Activated naive CD4-positive, alpha-beta T cell treated with anti-CD3 and anti-CD28 coated beads for 36 hours (primary cell): Measurements from ENCODE around the gene SNX1. TPM values are rescaled to one million over a fixed set of nuclear protein-coding genes. Genes with fewer than 3 reads are reported as not detected.

Source experiments
- CTCF ChIA-PET: fragments of 350-600 bp; sonication (Branson Sonifier 250); formaldehyde crosslinking; loops from one replicate; lab custom pipeline; 2021; ENCODE audit warnings: antibody characterized with exemption; lab: Charles Lee
- DNase-seq: peaks from one replicate; pipeline ENCODE4 v3.0.0-alpha.2; 2020
- H3K27ac Mint-ChIP-seq: one replicate; pipeline ENCODE4 v1.8.0; 2021; ENCODE audit warnings: mild to moderate bottlenecking, mixed read lengths
- H3K27me3 Mint-ChIP-seq: one replicate; pipeline ENCODE4 v1.8.0; 2021; ENCODE audit warnings: low read depth, mixed read lengths
- H3K36me3 Mint-ChIP-seq: one replicate; pipeline ENCODE4 v1.8.0; 2021; ENCODE audit warnings: low read depth, mixed read lengths
- H3K4me1 Mint-ChIP-seq: one replicate; pipeline ENCODE4 v1.8.0; 2021; ENCODE audit warnings: low read depth, mixed read lengths
- H3K4me3 Mint-ChIP-seq: one replicate; pipeline ENCODE4 v1.8.0; 2021; ENCODE audit warnings: mild to moderate bottlenecking, moderate library complexity, mixed read lengths
- H3K9me3 Mint-ChIP-seq: one replicate; pipeline ENCODE4 v1.8.0; 2021; ENCODE audit warnings: mixed read lengths
- intact Hi-C: fragments of 100-400 bp; cut with micrococcal nuclease; formaldehyde crosslinking; loops from one replicate; pipeline ENCODE4 v1.15.1; 2023
- total RNA-seq, 2 experiments: library from RNA; stranded (reverse); gene quantifications; one replicate each; pipeline ENCODE4 v1.2.3, GENCODE V29; 2021

SNX1 gene
- total RNA-seq, 2 experiments from 2014 or later, result 80.7 to 84.2 TPM

- intact Hi-C loops, result loop anchor here (5.0 to 10.0 kb wide), 2 partner anchors 264 to 802 kb away; partner anchors contain the start of gene CSNK1G1
- DNase-seq, result no peak
- peaks cover 27% of the 10 kb centered on the region for H3K36me3 Mint-ChIP-seq
- no peaks in the 10 kb centered on the region for H3K9me3 Mint-ChIP-seq
- no peak overlapping the region for H3K4me3 Mint-ChIP-seq
- no peak overlapping the region for H3K27ac Mint-ChIP-seq
- CTCF ChIA-PET, result interaction anchor here (1.4 kb wide), 1 partner anchor 23 kb away, joined by 3 read pairs; no protein-coding TSS in a partner anchor
- peaks cover 40% of the 10 kb centered on the region for H3K4me1 Mint-ChIP-seq
- H3K27me3 Mint-ChIP-seq, result no peaks in the 10 kb centered on the region
Observed at GRCh38 chr15:64090527-64090926, 5.3 kb upstream of the SNX1 start.

- intact Hi-C loops, result loop anchor here (5.0 to 10.0 kb wide), 2 partner anchors 263 to 800 kb away; partner anchors contain the start of gene CSNK1G1
- no peaks in the 10 kb centered on the region for H3K27me3 Mint-ChIP-seq
- peak overlapping the region; percentile 97 for H3K27ac Mint-ChIP-seq
- H3K4me3 Mint-ChIP-seq, result peak overlapping the region; percentile 98
- H3K4me1 Mint-ChIP-seq, result peaks cover 50% of the 10 kb centered on the region
- peaks cover 24% of the 10 kb centered on the region for H3K36me3 Mint-ChIP-seq
- no peaks in the 10 kb centered on the region for H3K9me3 Mint-ChIP-seq
- CTCF ChIA-PET, result interaction anchor here (0.9 to 2.5 kb wide), 3 partner anchors 20 to 492 kb away, joined by 3 to 10 read pairs (median 3); no protein-coding TSS in a partner anchor
- DNase-seq, result no peak
Observed at GRCh38 chr15:64092075-64092820, 3.5 kb upstream of the SNX1 start.

GRCh38 chr15:64092864-64093626 lies 2.7 kb upstream of the SNX1 start:
- peak; percentile 67 for DNase-seq
- H3K27ac Mint-ChIP-seq, result peak overlapping the region; percentile 97
- intact Hi-C loops, result loop anchor here (1.0 to 10.0 kb wide), 5 partner anchors 60 to 901 kb away; partner anchors contain the start of genes CSNK1G1 and PCLAF
- H3K27me3 Mint-ChIP-seq, result no peaks in the 10 kb centered on the region
- CTCF ChIA-PET, result interaction anchor here (0.6 to 2.5 kb wide), 7 partner anchors 21 to 493 kb away, joined by 3 to 10 read pairs (median 3); no protein-coding TSS in a partner anchor
- H3K36me3 Mint-ChIP-seq, result peaks cover 16% of the 10 kb centered on the region
- peaks cover 58% of the 10 kb centered on the region for H3K4me1 Mint-ChIP-seq
- peak overlapping the region; percentile 98 for H3K4me3 Mint-ChIP-seq
- no peaks in the 10 kb centered on the region for H3K9me3 Mint-ChIP-seq

GRCh38 chr15:64093627-64094417 lies 2.0 kb upstream of the SNX1 start, which contains the start of gene CIAO2A:
CIAO2A (minus strand) TSS chr15:64093838; CDS start chr15:64093768, 70 bp downstream.
- Mint-ChIP-seq H3K9me3 (no peaks in the 10 kb centered on the region), H3K27me3 (no peaks in the 10 kb centered on the region), H3K36me3 (peaks cover 14% of the 10 kb centered on the region), H3K27ac (peak within 1 kb of the TSS; percentile 97), H3K4me1 (peaks cover 62% of the 10 kb centered on the region), H3K4me3 (peak within 1 kb of the TSS; percentile 98)
- intact Hi-C loops, result loop anchor here (1.0 to 10.0 kb wide), 9 partner anchors 59 to 902 kb away; partner anchors contain the start of genes CSNK1G1, HERC1, PCLAF and PPIB
- DNase-seq, result peak; percentile 99
- CTCF ChIA-PET, result interaction anchor here (0.6 to 2.5 kb wide), 8 partner anchors 22 to 494 kb away, joined by 3 to 10 read pairs (median 3); no protein-coding TSS in a partner anchor

GRCh38 chr15:64095431-64095794 lies 369 bp upstream of the SNX1 start:
- Mint-ChIP-seq H3K27ac (peak overlapping the region; percentile 97), H3K27me3 (no peaks in the 10 kb centered on the region), H3K4me1 (peaks cover 66% of the 10 kb centered on the region), H3K9me3 (no peaks in the 10 kb centered on the region), H3K4me3 (peak overlapping the region; percentile 98), H3K36me3 (peaks cover 6% of the 10 kb centered on the region)
- no peak for DNase-seq
- CTCF ChIA-PET, result interaction anchor here (0.5 to 1.5 kb wide), 2 partner anchors 58 to 604 kb away, joined by 4 read pairs; no protein-coding TSS in a partner anchor
- intact Hi-C loops, result loop anchor here (10.0 kb wide), 1 partner anchor 259 kb away; the partner anchor contains the start of gene CSNK1G1

- intact Hi-C loops, result loop anchor here (10.0 kb wide), 1 partner anchor 258 kb away; the partner anchor contains the start of gene CSNK1G1
- peak overlapping the region; percentile 98 for H3K4me3 Mint-ChIP-seq
- H3K27ac Mint-ChIP-seq, result peak overlapping the region; percentile 97
- H3K4me1 Mint-ChIP-seq, result peaks cover 72% of the 10 kb centered on the region
- peak; percentile 11 for DNase-seq
- H3K9me3 Mint-ChIP-seq, result no peaks in the 10 kb centered on the region
- peaks cover 6% of the 10 kb centered on the region for H3K36me3 Mint-ChIP-seq
- H3K27me3 Mint-ChIP-seq, result no peaks in the 10 kb centered on the region
- CTCF ChIA-PET, result interaction anchor here (1.2 to 1.6 kb wide), 3 partner anchors 22 to 56 kb away, joined by 4 to 6 read pairs (median 4); no protein-coding TSS in a partner anchor
Observed at GRCh38 chr15:64096668-64097384, 1.0 kb downstream of the SNX1 start.

- CTCF ChIA-PET, result interaction anchor here (0.6 to 1.0 kb wide), 2 partner anchors 54 to 556 kb away, joined by 3 read pairs; no protein-coding TSS in a partner anchor
- no peak for DNase-seq
- intact Hi-C loops, result loop anchor here (10.0 kb wide), 1 partner anchor 255 kb away; the partner anchor contains the start of gene CSNK1G1
- Mint-ChIP-seq H3K4me3 (no peak overlapping the region), H3K27me3 (no peaks in the 10 kb centered on the region), H3K36me3 (peaks cover 4% of the 10 kb centered on the region), H3K9me3 (no peaks in the 10 kb centered on the region), H3K4me1 (peaks cover 70% of the 10 kb centered on the region), H3K27ac (no peak overlapping the region)
Observed at GRCh38 chr15:64099379-64099778, 3.6 kb downstream of the SNX1 start.

- Mint-ChIP-seq H3K27me3 (no peaks in the 10 kb centered on the region), H3K4me3 (no peak overlapping the region), H3K36me3 (peaks cover 3% of the 10 kb centered on the region), H3K9me3 (no peaks in the 10 kb centered on the region), H3K27ac (no peak overlapping the region), H3K4me1 (peaks cover 63% of the 10 kb centered on the region)
- intact Hi-C loops, result no loop called here
- no peak for DNase-seq
- CTCF ChIA-PET, result interaction anchor here (0.7 kb wide), 1 partner anchor 35 kb away, joined by 3 read pairs; no protein-coding TSS in a partner anchor
Observed at GRCh38 chr15:64100958-64101357, 5.2 kb downstream of the SNX1 start.

GRCh38 chr15:64102497-64102896 lies 6.7 kb downstream of the SNX1 start:
- peaks cover 3% of the 10 kb centered on the region for H3K36me3 Mint-ChIP-seq
- H3K4me1 Mint-ChIP-seq, result peaks cover 59% of the 10 kb centered on the region
- no peaks in the 10 kb centered on the region for H3K27me3 Mint-ChIP-seq
- no peaks in the 10 kb centered on the region for H3K9me3 Mint-ChIP-seq
- no peak overlapping the region for H3K27ac Mint-ChIP-seq
- H3K4me3 Mint-ChIP-seq, result no peak overlapping the region
- no peak for DNase-seq
- intact Hi-C loops, result no loop called here
- CTCF ChIA-PET, result no interaction called here

GRCh38 chr15:64105113-64105704 lies 9.4 kb downstream of the SNX1 start:
- Mint-ChIP-seq H3K4me3 (no peak overlapping the region), H3K9me3 (no peaks in the 10 kb centered on the region), H3K36me3 (peaks cover 3% of the 10 kb centered on the region), H3K27ac (no peak overlapping the region), H3K27me3 (no peaks in the 10 kb centered on the region), H3K4me1 (peaks cover 52% of the 10 kb centered on the region)
- no peak for DNase-seq
- intact Hi-C loops, result no loop called here
- CTCF ChIA-PET, result interaction anchor here (0.6 to 1.4 kb wide), 4 partner anchors 49 to 841 kb away, joined by 3 to 5 read pairs (median 4); no protein-coding TSS in a partner anchor
